ENCODE data around the gene SAMD4B. TPM values are rescaled to one million over a fixed set of nuclear protein-coding genes. Genes with fewer than 3 reads are reported as not detected.

The SAMD4B gene
- total and polyA plus RNA-seq, 2 of the 8 experiments (the other 6 are each of a cell fraction or from before 2014, with no cell fraction given): 137 to 158 TPM

- TF ChIP-seq KDM1A (IDR thresholded peaks at IDR 0.05; ENCODE audit: borderline replicate concordance, low read length): no peak
- no peak for TF ChIP-seq YY1 (IDR thresholded peaks at IDR 0.05; ENCODE audit: low read depth, low read length)
- no peak for TF ChIP-seq RAD21 (IDR thresholded peaks at IDR 0.05 in 1 of 2, conservative IDR thresholded peaks at IDR 0.05 in 1 of 2; ENCODE audit: low read depth in 2 of 2, low read length in 2 of 2)
- TF ChIP-seq KDM4A (IDR thresholded peaks at IDR 0.05; ENCODE audit: low read depth, low read length, severe bottlenecking): no peak
- peak; percentile 78; the same call in 1 of the 2 replicates for TF ChIP-seq TAF1 (IDR thresholded peaks at IDR 0.05; ENCODE audit: low read depth, low read length)
- no peak for TF ChIP-seq CHD7 (IDR thresholded peaks at IDR 0.05; ENCODE audit: insufficient replicate concordance, low read length)
- no peak; the same call in 1 of the 2 replicates for TF ChIP-seq CHD1 (IDR thresholded peaks at IDR 0.05; ENCODE audit: low read depth, low read length)
- TF ChIP-seq CREB1 (IDR thresholded peaks at IDR 0.05): peak; percentile 93
- TF ChIP-seq KDM5A (IDR thresholded peaks at IDR 0.05; ENCODE audit: low read length): no peak
- no peak for TF ChIP-seq SIN3A (conservative IDR thresholded peaks at IDR 0.05 in 1 of 2, IDR thresholded peaks at IDR 0.05 in 1 of 2; ENCODE audit: low read depth in 1 of 2, low read length in 2 of 2)
These were observed 67.2 kb downstream of the SAMD4B start (continued) for GRCh38 chr19:39409208-39410016.

All from H1 (cell line).